Measurements from ENCODE around the gene HBZ.
"Not testable (repeated sequence)": the region's sequence is repeated elsewhere in the genome, so short reads cannot be mapped to it uniquely, and the experiment has no call there.

Gene HBZ

GRCh38 chr16:180101-180675 is 27.7 kb downstream of the HBZ start, which contains the start of gene HBQ1:
TSS of gene HBQ1 (plus strand) at chr16:180459. CDS start at chr16:180487, 28 bp downstream.
- FAIRE-seq, result no peak

DNA sequence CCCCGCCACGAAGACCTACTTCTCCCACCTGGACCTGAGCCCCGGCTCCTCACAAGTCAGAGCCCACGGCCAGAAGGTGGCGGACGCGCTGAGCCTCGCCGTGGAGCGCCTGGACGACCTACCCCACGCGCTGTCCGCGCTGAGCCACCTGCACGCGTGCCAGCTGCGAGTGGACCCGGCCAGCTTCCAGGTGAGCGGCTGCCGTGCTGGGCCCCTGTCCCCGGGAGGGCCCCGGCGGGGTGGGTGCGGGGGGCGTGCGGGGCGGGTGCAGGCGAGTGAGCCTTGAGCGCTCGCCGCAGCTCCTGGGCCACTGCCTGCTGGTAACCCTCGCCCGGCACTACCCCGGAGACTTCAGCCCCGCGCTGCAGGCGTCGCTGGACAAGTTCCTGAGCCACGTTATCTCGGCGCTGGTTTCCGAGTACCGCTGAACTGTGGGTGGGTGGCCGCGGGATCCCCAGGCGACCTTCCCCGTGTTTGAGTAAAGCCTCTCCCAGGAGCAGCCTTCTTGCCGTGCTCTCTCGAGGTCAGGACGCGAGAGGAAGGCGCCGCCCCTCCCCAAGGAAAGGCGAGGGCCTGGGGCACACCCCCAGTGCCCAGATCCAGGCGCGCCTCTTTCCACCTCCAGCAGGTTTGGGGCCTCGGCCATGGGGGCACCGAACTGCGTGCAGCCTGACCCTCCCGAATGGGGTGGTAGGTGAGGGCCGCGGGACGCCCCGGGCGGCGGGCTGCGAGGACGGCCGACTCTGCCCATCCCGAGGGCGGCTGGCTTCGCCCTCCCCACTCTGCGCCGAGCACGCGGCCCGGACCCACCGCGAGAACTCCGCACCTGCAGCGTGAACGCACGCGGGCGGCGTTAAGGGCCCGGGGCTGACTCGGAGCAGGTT is 28.5 kb downstream of the HBZ start:
- FAIRE-seq, result no peak

DNA sequence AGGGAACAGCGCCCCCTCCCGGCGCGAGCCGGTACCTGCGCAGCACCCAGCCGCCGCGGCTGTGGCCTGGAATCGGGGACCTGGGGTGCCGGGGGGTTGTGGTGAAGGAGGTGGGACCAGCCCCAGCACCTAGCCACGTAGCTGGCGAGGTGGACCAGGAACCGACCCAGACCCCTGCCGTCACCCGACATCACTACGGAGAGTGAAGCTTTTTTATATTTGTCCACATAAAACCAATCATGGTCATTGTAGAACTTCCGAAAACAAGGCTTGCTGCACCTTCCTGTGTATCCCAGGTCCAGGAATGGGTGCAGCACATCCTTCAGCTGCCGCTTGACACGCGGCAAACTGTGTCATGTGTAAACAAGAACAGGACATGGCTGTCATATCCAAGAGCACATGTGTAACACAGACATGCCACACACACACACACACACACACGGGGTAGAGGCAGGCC is 29.1 kb downstream of the HBZ start:
- no peak for FAIRE-seq

DNA sequence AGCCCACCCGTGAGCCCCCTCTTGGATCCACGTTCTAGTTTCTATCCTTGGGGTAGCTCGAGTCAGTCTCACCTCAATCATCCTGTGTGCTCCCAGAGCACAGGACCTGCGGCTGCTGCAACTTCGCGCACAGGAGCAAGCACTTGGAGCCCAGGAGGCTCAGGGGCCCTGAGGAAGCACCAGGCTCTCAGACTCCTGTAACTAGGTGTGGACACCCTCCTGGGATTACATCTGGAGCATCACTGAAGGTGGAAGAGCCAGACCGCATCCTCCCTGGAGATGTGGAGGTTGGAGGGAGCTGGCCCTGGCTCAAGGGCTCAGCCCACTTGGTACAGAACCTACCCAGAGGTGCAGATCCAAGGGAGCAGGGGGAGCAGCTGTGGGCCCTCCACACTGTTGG is 30.6 kb downstream of the HBZ start:
- no peak for FAIRE-seq

GRCh38 chr16:185213-185612 is 32.8 kb downstream of the HBZ start:
- no peak for FAIRE-seq

DNA sequence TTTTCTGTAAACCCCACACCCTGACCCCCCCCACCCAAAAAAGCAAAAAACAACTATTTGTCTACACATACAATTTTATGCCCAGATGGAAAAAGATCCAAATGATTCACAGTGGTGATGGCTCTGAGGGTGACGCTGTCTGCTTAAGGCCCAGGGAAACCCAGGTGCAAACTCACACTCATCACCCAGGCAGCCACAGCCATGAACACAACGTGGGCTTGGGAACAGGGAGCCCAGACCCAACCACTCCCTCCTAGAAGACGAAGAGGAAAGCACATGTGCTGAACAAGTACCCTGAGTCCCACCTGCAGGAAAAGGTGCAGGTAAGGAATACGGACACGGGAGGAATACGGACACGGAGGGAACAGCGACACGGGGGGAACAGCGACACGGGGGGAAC is 33.2 kb downstream of the HBZ start:
- no peak for FAIRE-seq

GRCh38 chr16:187330-187729 is 34.9 kb downstream of the HBZ start:
- FAIRE-seq, result no peak

DNA sequence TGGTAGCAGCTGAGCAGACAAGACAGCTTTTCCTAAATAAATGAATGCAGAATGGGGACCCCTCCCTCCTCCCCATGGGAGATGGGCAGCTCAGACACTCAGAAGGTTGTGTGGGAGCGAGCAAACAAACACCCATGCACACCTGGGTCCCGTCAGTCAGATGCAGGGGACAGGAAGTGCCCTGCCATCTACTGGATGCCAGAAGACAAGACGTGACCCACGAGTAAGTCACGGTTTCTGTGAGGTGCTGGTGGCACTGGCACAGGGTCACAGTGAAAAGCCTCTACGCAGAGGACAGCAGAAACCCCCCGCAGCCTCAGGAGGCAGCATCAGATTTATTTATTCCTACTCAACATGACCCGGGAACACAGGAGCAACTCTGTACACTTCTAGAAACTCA is 36.2 kb downstream of the HBZ start:
- FAIRE-seq, result no peak

GRCh38 chr16:189604-190186 is 37.3 kb downstream of the HBZ start:
- FAIRE-seq, result no peak

GRCh38 chr16:191831-192230 is 39.4 kb downstream of the HBZ start:
- no peak for FAIRE-seq

DNA sequence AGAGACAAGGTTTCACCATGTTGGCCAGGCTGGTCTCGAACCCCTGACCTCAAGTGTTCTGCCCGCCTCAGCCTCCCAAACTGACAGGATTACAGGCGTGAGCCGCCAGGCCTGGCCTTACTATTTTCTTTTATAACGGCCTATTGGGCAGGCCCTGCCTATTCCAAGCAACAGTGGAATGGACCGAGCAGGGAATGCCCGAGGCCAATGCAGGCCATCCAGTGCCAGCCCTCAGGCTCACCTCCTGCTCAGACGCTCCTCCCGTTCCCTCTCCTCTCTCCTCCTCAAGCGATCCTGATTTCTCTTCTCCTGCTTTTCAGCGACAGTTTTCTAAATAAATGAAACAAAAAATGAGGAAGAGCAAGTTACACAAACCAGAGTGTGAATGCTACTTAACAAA is 40.2 kb downstream of the HBZ start:
- no peak for FAIRE-seq

GRCh38 chr16:193441-193840 is 41.0 kb downstream of the HBZ start:
- no peak for FAIRE-seq

GRCh38 chr16:194516-194915 is 42.1 kb downstream of the HBZ start:
- FAIRE-seq, result no peak

- no peak for FAIRE-seq
Measured at GRCh38 chr16:200388-200787, 47.9 kb downstream of the HBZ start.

GRCh38 chr16:203246-203645 is 50.8 kb downstream of the HBZ start:
- no peak for FAIRE-seq

GRCh38 chr16:204046-204445 is 51.6 kb downstream of the HBZ start:
- FAIRE-seq, result not testable (repeated sequence)

All from islet of Langerhans (tissue), 1 donor.